ENCODE measurements around the gene TC2N.

The TC2N gene

DNA sequence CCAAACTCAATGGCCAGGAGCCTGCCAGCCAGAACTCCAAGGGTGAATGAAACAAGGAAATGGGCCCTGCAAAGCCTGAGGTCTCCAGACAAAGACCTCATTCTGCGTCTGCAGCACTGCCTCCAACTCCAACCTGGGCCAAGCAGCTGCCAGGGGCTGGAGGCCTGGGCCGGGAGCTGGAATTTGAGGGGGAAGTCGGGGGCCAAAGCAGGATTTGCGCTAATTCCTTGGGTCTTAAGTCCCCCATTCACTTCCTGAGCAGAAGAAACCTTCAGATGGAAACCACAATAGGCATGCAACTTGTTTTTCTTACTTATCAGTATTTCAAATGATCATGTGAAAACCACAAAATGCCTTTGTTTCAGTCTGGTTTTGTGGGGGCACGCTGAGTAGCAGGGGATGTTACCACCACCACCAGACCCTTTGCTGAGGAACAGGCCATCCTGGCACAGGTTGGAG lies 23.0 kb upstream of the TC2N start:
- Histone ChIP-seq H3K79me2 (ENCODE audit: insufficient read depth, low read length) (no peaks in the 10 kb centered on the region), H2AFZ (ENCODE audit: low read length) (no peak overlapping the region), H3K9me3 (ENCODE audit: low read length) (no peaks in the 10 kb centered on the region), H3K4me2 (ENCODE audit: low read length) (no peak overlapping the region), H3K27me3 (ENCODE audit: insufficient read depth, low read length) (no peaks in the 10 kb centered on the region), H3K9ac (ENCODE audit: low read length) (no peak overlapping the region), H3K9me2 (ENCODE audit: low read depth, low read length) (no peaks in the 10 kb centered on the region), H3K36me3 (ENCODE audit: insufficient read depth, low read length) (no peaks in the 10 kb centered on the region), H4K20me1 (ENCODE audit: insufficient read depth, low read length) (no peaks in the 10 kb centered on the region), H3K27ac (ENCODE audit: low read depth, low read length, poor library complexity, severe bottlenecking) (no peak overlapping the region), H3K4me3 (ENCODE audit: low read depth, low read length, poor library complexity, severe bottlenecking) (no peak overlapping the region), H3F3A (ENCODE audit: insufficient read depth, low read length) (no peaks in the 10 kb centered on the region), H3K4me1 (ENCODE audit: insufficient read depth, low read length, severe bottlenecking) (peaks cover 21% of the 10 kb centered on the region)
- TF ChIP-seq EZH2 (IDR thresholded peaks at IDR 0.05; ENCODE audit: borderline replicate concordance, low read length): no peak
- TF ChIP-seq CTCF (IDR thresholded peaks at IDR 0.05; ENCODE audit: low read length): no peak

GRCh38 chr14:91889477-91890211 lies 22.3 kb upstream of the TC2N start:
- no peaks in the 10 kb centered on the region for H3F3A ChIP-seq (ENCODE audit: insufficient read depth, low read length)
- H3K4me1 ChIP-seq (ENCODE audit: insufficient read depth, low read length, severe bottlenecking): peaks cover 21% of the 10 kb centered on the region
- no peaks in the 10 kb centered on the region for H3K79me2 ChIP-seq (ENCODE audit: insufficient read depth, low read length)
- no peak overlapping the region for H3K4me2 ChIP-seq (ENCODE audit: low read length)
- no peaks in the 10 kb centered on the region for H3K9me3 ChIP-seq (ENCODE audit: low read length)
- TF ChIP-seq EZH2 (IDR thresholded peaks at IDR 0.05; ENCODE audit: borderline replicate concordance, low read length): no peak
- no peaks in the 10 kb centered on the region for H3K27me3 ChIP-seq (ENCODE audit: insufficient read depth, low read length)
- no peak overlapping the region for H3K9ac ChIP-seq (ENCODE audit: low read length)
- H3K27ac ChIP-seq (ENCODE audit: low read depth, low read length, poor library complexity, severe bottlenecking): no peak overlapping the region
- no peaks in the 10 kb centered on the region for H3K9me2 ChIP-seq (ENCODE audit: low read depth, low read length)
- no peaks in the 10 kb centered on the region for H4K20me1 ChIP-seq (ENCODE audit: insufficient read depth, low read length)
- no peak overlapping the region for H3K4me3 ChIP-seq (ENCODE audit: low read depth, low read length, poor library complexity, severe bottlenecking)
- H3K36me3 ChIP-seq (ENCODE audit: insufficient read depth, low read length): no peaks in the 10 kb centered on the region
- no peak overlapping the region for H2AFZ ChIP-seq (ENCODE audit: low read length)

DNA sequence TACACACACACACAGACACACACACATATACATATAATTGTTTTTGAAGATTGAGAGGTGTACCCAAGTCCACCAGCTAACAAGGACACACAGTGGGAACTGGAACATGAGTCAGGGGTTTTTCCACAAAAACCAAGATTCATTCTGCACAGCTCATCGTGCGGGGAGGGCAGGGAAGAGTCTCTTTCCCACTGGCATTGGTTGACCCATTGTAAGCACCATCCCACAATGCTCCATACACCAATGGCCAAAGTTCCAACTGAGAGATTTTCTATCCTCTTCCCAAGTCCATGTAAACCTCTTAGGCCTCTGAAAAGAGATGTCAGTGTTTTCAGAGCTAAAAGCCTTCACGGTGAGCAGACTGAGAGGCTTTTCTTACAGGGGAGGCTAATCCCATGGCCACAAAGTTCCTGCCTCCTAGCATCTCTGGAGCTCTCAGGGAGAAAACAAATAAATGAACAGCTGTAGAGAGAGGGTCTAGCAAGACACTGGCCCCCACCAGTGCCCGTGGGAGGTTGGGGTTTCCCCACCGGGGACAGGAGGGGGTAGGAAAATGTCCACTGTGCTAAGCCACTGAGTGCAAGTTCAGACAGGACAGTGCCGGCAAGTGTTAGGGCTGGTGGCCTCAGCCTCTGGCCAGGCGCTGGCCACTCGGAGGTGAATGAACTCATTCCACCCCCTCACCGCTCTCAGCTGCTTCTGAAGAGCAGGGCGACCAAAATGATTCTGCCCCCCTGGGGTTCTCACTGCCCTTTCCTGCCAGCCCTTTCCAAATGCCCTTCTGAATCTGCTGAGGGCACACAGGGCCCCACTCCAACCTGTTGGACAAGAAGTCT lies 21.5 kb upstream of the TC2N start:
- Histone ChIP-seq H3K4me2 (ENCODE audit: low read length) (no peak overlapping the region), H3K36me3 (ENCODE audit: insufficient read depth, low read length) (no peaks in the 10 kb centered on the region), H3K9ac (ENCODE audit: low read length) (no peak overlapping the region), H3K4me3 (ENCODE audit: low read depth, low read length, poor library complexity, severe bottlenecking) (no peak overlapping the region), H2AFZ (ENCODE audit: low read length) (no peak overlapping the region), H3K9me2 (ENCODE audit: low read depth, low read length) (no peaks in the 10 kb centered on the region), H3K9me3 (ENCODE audit: low read length) (no peaks in the 10 kb centered on the region), H4K20me1 (ENCODE audit: insufficient read depth, low read length) (no peaks in the 10 kb centered on the region), H3K27me3 (ENCODE audit: insufficient read depth, low read length) (no peaks in the 10 kb centered on the region), H3F3A (ENCODE audit: insufficient read depth, low read length) (no peaks in the 10 kb centered on the region), H3K79me2 (ENCODE audit: insufficient read depth, low read length) (no peaks in the 10 kb centered on the region), H3K27ac (ENCODE audit: low read depth, low read length, poor library complexity, severe bottlenecking) (no peak overlapping the region), H3K4me1 (ENCODE audit: insufficient read depth, low read length, severe bottlenecking) (peaks cover 21% of the 10 kb centered on the region)
- no peak for TF ChIP-seq EZH2 (IDR thresholded peaks at IDR 0.05; ENCODE audit: borderline replicate concordance, low read length)
- TF ChIP-seq CTCF (IDR thresholded peaks at IDR 0.05; ENCODE audit: low read length): no peak
